ENCODE measurements around the gene ADAM11.
A peak's percentile ranks its signal among the peaks of the same experiment; 100 is the strongest.

The ADAM11 gene

GRCh38 chr17:44761932-44762810 lies 3.4 kb downstream of the ADAM11 start:
- H3K36me3 ChIP-seq (replicated peaks): no peaks in the 10 kb centered on the region
- H3K4me1 ChIP-seq: peaks cover 7% of the 10 kb centered on the region
- no peak overlapping the region for H3K4me3 ChIP-seq
- DNase-seq (ENCODE audit: low spot score in 2 of 2): no peak
- no peaks in the 10 kb centered on the region for H3K27me3 ChIP-seq (ENCODE audit: low read depth)
- no peaks in the 10 kb centered on the region for H3K9me3 ChIP-seq
- in situ Hi-C loops (cut with MboI; ENCODE audit: low sequenced_read_pairs): no loop called here

GRCh38 chr17:44763170-44763569 lies 4.4 kb downstream of the ADAM11 start:
- DNase-seq (ENCODE audit: low spot score in 2 of 2): no peak
- in situ Hi-C loops (cut with MboI; ENCODE audit: low sequenced_read_pairs): no loop called here
- peaks cover 7% of the 10 kb centered on the region for H3K4me1 ChIP-seq
- no peaks in the 10 kb centered on the region for H3K36me3 ChIP-seq (replicated peaks)
- no peak overlapping the region for H3K4me3 ChIP-seq
- H3K9me3 ChIP-seq: no peaks in the 10 kb centered on the region
- H3K27me3 ChIP-seq (ENCODE audit: low read depth): no peaks in the 10 kb centered on the region

- in situ Hi-C loops (cut with MboI; ENCODE audit: low sequenced_read_pairs): no loop called here
- Histone ChIP-seq H3K27me3 (ENCODE audit: low read depth) (no peaks in the 10 kb centered on the region), H3K36me3 (replicated peaks) (no peaks in the 10 kb centered on the region), H3K4me3 (no peak overlapping the region), H3K4me1 (no peaks in the 10 kb centered on the region), H3K9me3 (no peaks in the 10 kb centered on the region)
- no peak for DNase-seq (ENCODE audit: low spot score in 2 of 2)
Observed at GRCh38 chr17:44765965-44766364, 7.2 kb downstream of the ADAM11 start.

GRCh38 chr17:44766409-44767038 lies 7.7 kb downstream of the ADAM11 start:
- H3K4me1 ChIP-seq: no peaks in the 10 kb centered on the region
- H3K9me3 ChIP-seq: no peaks in the 10 kb centered on the region
- in situ Hi-C loops (cut with MboI; ENCODE audit: low sequenced_read_pairs): no loop called here
- H3K4me3 ChIP-seq: no peak overlapping the region
- H3K36me3 ChIP-seq (replicated peaks): no peaks in the 10 kb centered on the region
- no peak for DNase-seq (ENCODE audit: low spot score in 2 of 2)
- no peaks in the 10 kb centered on the region for H3K27me3 ChIP-seq (ENCODE audit: low read depth)

GRCh38 chr17:44767493-44767892 lies 8.7 kb downstream of the ADAM11 start:
- in situ Hi-C loops (cut with MboI; ENCODE audit: low sequenced_read_pairs): no loop called here
- no peaks in the 10 kb centered on the region for H3K9me3 ChIP-seq
- H3K27me3 ChIP-seq (ENCODE audit: low read depth): no peaks in the 10 kb centered on the region
- H3K4me1 ChIP-seq: no peaks in the 10 kb centered on the region
- no peak overlapping the region for H3K4me3 ChIP-seq
- H3K36me3 ChIP-seq (replicated peaks): no peaks in the 10 kb centered on the region
- no peak for DNase-seq (ENCODE audit: low spot score in 2 of 2)

GRCh38 chr17:44768505-44769142 lies 9.8 kb downstream of the ADAM11 start:
- no peaks in the 10 kb centered on the region for H3K9me3 ChIP-seq
- H3K4me1 ChIP-seq: no peaks in the 10 kb centered on the region
- no peak overlapping the region for H3K4me3 ChIP-seq
- DNase-seq (ENCODE audit: low spot score in 2 of 2): no peak
- in situ Hi-C loops (cut with MboI; ENCODE audit: low sequenced_read_pairs): no loop called here
- H3K36me3 ChIP-seq (replicated peaks): no peaks in the 10 kb centered on the region
- no peaks in the 10 kb centered on the region for H3K27me3 ChIP-seq (ENCODE audit: low read depth)

- in situ Hi-C loops (cut with MboI; ENCODE audit: low sequenced_read_pairs): no loop called here
- Histone ChIP-seq H3K4me3 (no peak overlapping the region), H3K4me1 (no peaks in the 10 kb centered on the region), H3K27me3 (ENCODE audit: low read depth) (no peaks in the 10 kb centered on the region), H3K36me3 (replicated peaks) (no peaks in the 10 kb centered on the region), H3K9me3 (no peaks in the 10 kb centered on the region)
- no peak for DNase-seq (ENCODE audit: low spot score in 2 of 2)
Observed at GRCh38 chr17:44769230-44769629, 10.4 kb downstream of the ADAM11 start.

- in situ Hi-C loops (cut with MboI; ENCODE audit: low sequenced_read_pairs): no loop called here
- Histone ChIP-seq H3K4me1 (peaks cover 4% of the 10 kb centered on the region), H3K9me3 (no peaks in the 10 kb centered on the region), H3K36me3 (replicated peaks) (no peaks in the 10 kb centered on the region), H3K27me3 (ENCODE audit: low read depth) (no peaks in the 10 kb centered on the region), H3K4me3 (no peak overlapping the region)
- no peak for DNase-seq (ENCODE audit: low spot score in 2 of 2)
Observed at GRCh38 chr17:44769647-44770084, 10.9 kb downstream of the ADAM11 start.

GRCh38 chr17:44770166-44770925 lies 11.6 kb downstream of the ADAM11 start:
- Histone ChIP-seq H3K9me3 (no peaks in the 10 kb centered on the region), H3K27me3 (ENCODE audit: low read depth) (no peaks in the 10 kb centered on the region), H3K4me1 (peaks cover 4% of the 10 kb centered on the region), H3K4me3 (no peak overlapping the region), H3K36me3 (replicated peaks) (no peaks in the 10 kb centered on the region)
- DNase-seq (ENCODE audit: low spot score in 2 of 2): no peak
- in situ Hi-C loops (cut with MboI; ENCODE audit: low sequenced_read_pairs): no loop called here

- in situ Hi-C loops (cut with MboI; ENCODE audit: low sequenced_read_pairs): no loop called here
- H3K27me3 ChIP-seq (ENCODE audit: low read depth): no peaks in the 10 kb centered on the region
- no peak overlapping the region for H3K4me3 ChIP-seq
- no peak for DNase-seq (ENCODE audit: low spot score in 2 of 2)
- no peaks in the 10 kb centered on the region; the same call in 1 of the 2 replicates for H3K36me3 ChIP-seq (replicated peaks)
- H3K9me3 ChIP-seq: no peaks in the 10 kb centered on the region
- peaks cover 7% of the 10 kb centered on the region for H3K4me1 ChIP-seq
Observed at GRCh38 chr17:44772308-44773045, 13.7 kb downstream of the ADAM11 start.

GRCh38 chr17:44773140-44773539 lies 14.4 kb downstream of the ADAM11 start:
- H3K9me3 ChIP-seq: no peaks in the 10 kb centered on the region
- H3K4me3 ChIP-seq: no peak overlapping the region
- H3K36me3 ChIP-seq (replicated peaks): no peaks in the 10 kb centered on the region; the same call in 1 of the 2 replicates
- in situ Hi-C loops (cut with MboI; ENCODE audit: low sequenced_read_pairs): no loop called here
- H3K27me3 ChIP-seq (ENCODE audit: low read depth): no peaks in the 10 kb centered on the region
- no peak for DNase-seq (ENCODE audit: low spot score in 2 of 2)
- peaks cover 7% of the 10 kb centered on the region for H3K4me1 ChIP-seq

GRCh38 chr17:44774271-44775135 lies 15.7 kb downstream of the ADAM11 start:
- in situ Hi-C loops (cut with MboI; ENCODE audit: low sequenced_read_pairs): loop anchor here (5.0 kb wide), 1 partner anchor 93 kb away; no protein-coding TSS in a partner anchor
- DNase-seq (ENCODE audit: low spot score in 2 of 2): peak; percentile 79 to 97
- peaks cover 7% of the 10 kb centered on the region for H3K4me1 ChIP-seq

More at GRCh38 chr17:44774271-44775135, 15.7 kb downstream of the ADAM11 start:
- no peaks in the 10 kb centered on the region for H3K9me3 ChIP-seq
- peak overlapping the region; percentile 46 for H3K4me3 ChIP-seq
- no peaks in the 10 kb centered on the region for H3K27me3 ChIP-seq (ENCODE audit: low read depth)
- H3K36me3 ChIP-seq (replicated peaks): no peaks in the 10 kb centered on the region; the same call in 1 of the 2 replicates

All from HAP-1 (cell line).